Mucosa of rectum (tissue), 2 donors: ENCODE results near the gene CHMP1A.
"Not testable (repeated sequence)": the region's sequence is repeated elsewhere in the genome, so short reads cannot be mapped to it uniquely, and the experiment has no call there.

Experiments used
- H3K27ac ChIP-seq, 2 donors: one replicate each; pipeline ENCODE4 v1.7.0; 2013; ENCODE audit warnings: inconsistent platforms in 2 of 2, low read depth in 2 of 2, low read length in 2 of 2
- H3K27me3 ChIP-seq, 2 donors: one replicate each; pipeline ENCODE4 v1.7.0; 2013; ENCODE audit warnings: low read length in 2 of 2; ENCODE audit not compliant: control insufficient read depth in 2 of 2, insufficient read depth in 2 of 2
- H3K36me3 ChIP-seq, 2 donors: one replicate each; pipeline ENCODE4 v1.7.0; 2013; ENCODE audit warnings: low read length in 2 of 2; ENCODE audit not compliant: control insufficient read depth in 2 of 2, insufficient read depth in 2 of 2
- H3K4me1 ChIP-seq, 2 donors: one replicate each; pipeline ENCODE4 v1.7.0; 2013; ENCODE audit warnings: low read length in 2 of 2, mild to moderate bottlenecking in 1 of 2; ENCODE audit not compliant: control insufficient read depth in 2 of 2, insufficient read depth in 2 of 2
- H3K4me3 ChIP-seq, 2 donors: one replicate each; pipeline ENCODE4 v1.7.0; 2013; ENCODE audit warnings: low read length in 2 of 2
- H3K9ac ChIP-seq, 2 donors: one replicate each; pipeline ENCODE4 v1.7.0; 2013; ENCODE audit warnings: low read length in 2 of 2, low read depth in 1 of 2, mild to moderate bottlenecking in 1 of 2
- H3K9me3 ChIP-seq, 2 donors: one replicate each; pipeline ENCODE4 v1.7.0; 2013; ENCODE audit warnings: low read length in 2 of 2; ENCODE audit not compliant: control insufficient read depth in 2 of 2
- donor health status: healthy.
- donor health status: Normal muscosa, but diverticular disease.

The CHMP1A gene

GRCh38 chr16:89698717-89699116, 41.2 kb upstream of the CHMP1A start:
- H3K4me1 ChIP-seq, result peaks cover 13 to 19% of the 10 kb centered on the region in 2 donors
- H3K9me3 ChIP-seq, H3K4me3 ChIP-seq, H3K9ac ChIP-seq, H3K27ac ChIP-seq, H3K27me3 ChIP-seq: not testable (repeated sequence)
- H3K36me3 ChIP-seq, result peaks cover 18 to 20% of the 10 kb centered on the region in 2 donors

- Histone ChIP-seq H3K27me3 (no peaks in the 10 kb centered on the region), H3K9ac (no peak overlapping the region), H3K36me3 (peaks cover 24 to 28% of the 10 kb centered on the region in 2 donors), H3K9me3 (no peaks in the 10 kb centered on the region), H3K4me1 (peaks cover 13 to 19% of the 10 kb centered on the region in 2 donors), H3K27ac (no peak overlapping the region), H3K4me3 (no peak overlapping the region)
These were observed 40.3 kb upstream of the CHMP1A start for GRCh38 chr16:89697616-89698331.

GRCh38 chr16:89697161-89697615, 39.7 kb upstream of the CHMP1A start:
- Histone ChIP-seq H3K4me1 (peaks cover 10 to 17% of the 10 kb centered on the region in 2 donors), H3K9ac (no peak overlapping the region), H3K36me3 (peaks cover 24 to 31% of the 10 kb centered on the region in 2 donors), H3K4me3 (no peak overlapping the region), H3K9me3 (no peaks in the 10 kb centered on the region), H3K27me3 (no peaks in the 10 kb centered on the region), H3K27ac (no peak overlapping the region)

GRCh38 chr16:89696670-89697128, 39.2 kb upstream of the CHMP1A start:
- H3K36me3 ChIP-seq, result peaks cover 26 to 34% of the 10 kb centered on the region in 2 donors
- H3K9ac ChIP-seq, result no peak overlapping the region
- no peaks in the 10 kb centered on the region for H3K27me3 ChIP-seq
- no peak overlapping the region for H3K27ac ChIP-seq
- H3K9me3 ChIP-seq, result no peaks in the 10 kb centered on the region
- H3K4me1 ChIP-seq, result peaks cover 9 to 15% of the 10 kb centered on the region in 2 donors
- no peak overlapping the region for H3K4me3 ChIP-seq

GRCh38 chr16:89695875-89696669, 38.6 kb upstream of the CHMP1A start:
- Histone ChIP-seq H3K9me3 (no peaks in the 10 kb centered on the region), H3K36me3 (peaks cover 31 to 41% of the 10 kb centered on the region in 2 donors), H3K27ac (peak overlapping the region in 1 of 2 donors; percentile 16), H3K9ac (no peak overlapping the region), H3K4me3 (no peak overlapping the region), H3K4me1 (peaks cover 9 to 15% of the 10 kb centered on the region in 2 donors), H3K27me3 (no peaks in the 10 kb centered on the region)

GRCh38 chr16:89695086-89695874, 37.8 kb upstream of the CHMP1A start:
- H3K36me3 ChIP-seq, result peaks cover 36 to 46% of the 10 kb centered on the region in 2 donors
- no peak overlapping the region for H3K9ac ChIP-seq
- peak overlapping the region in 1 of 2 donors; percentile 23 for H3K27ac ChIP-seq
- H3K4me1 ChIP-seq, result peaks cover 5 to 9% of the 10 kb centered on the region in 2 donors
- H3K4me3 ChIP-seq, result no peak overlapping the region
- no peaks in the 10 kb centered on the region for H3K9me3 ChIP-seq
- no peaks in the 10 kb centered on the region for H3K27me3 ChIP-seq

- not testable (repeated sequence) for H3K4me3 ChIP-seq, H3K9me3 ChIP-seq, H3K4me1 ChIP-seq, H3K27me3 ChIP-seq, H3K9ac ChIP-seq
- H3K27ac ChIP-seq, result peak overlapping the region in 1 of 2 donors; percentile 23
- H3K36me3 ChIP-seq, result peaks cover 40 to 51% of the 10 kb centered on the region in 2 donors
These were observed 37.2 kb upstream of the CHMP1A start for GRCh38 chr16:89694784-89695085.

- peaks cover 42 to 53% of the 10 kb centered on the region in 2 donors for H3K36me3 ChIP-seq
- H3K9me3 ChIP-seq, result no peaks in the 10 kb centered on the region
- no peak overlapping the region for H3K4me3 ChIP-seq
- H3K4me1 ChIP-seq, result peaks cover 0 to 2% of the 10 kb centered on the region in 2 donors
- H3K27ac ChIP-seq, result peak overlapping the region in 1 of 2 donors; percentile 9
- H3K9ac ChIP-seq, result no peak overlapping the region
- H3K27me3 ChIP-seq, result no peaks in the 10 kb centered on the region
These were observed 36.6 kb upstream of the CHMP1A start for GRCh38 chr16:89693931-89694783.

- Histone ChIP-seq H3K9ac (no peak overlapping the region), H3K27me3 (no peaks in the 10 kb centered on the region), H3K4me1 (peaks cover 2 to 5% of the 10 kb centered on the region in 2 donors), H3K9me3 (no peaks in the 10 kb centered on the region), H3K36me3 (peaks cover 44 to 55% of the 10 kb centered on the region in 2 donors), H3K27ac (no peak overlapping the region), H3K4me3 (no peak overlapping the region)
These were observed 35.8 kb upstream of the CHMP1A start for GRCh38 chr16:89693289-89693731.
